GM15510 (cell line): ENCODE results near the gene ZNF611.

Experiments used
- POLR2A ChIP-seq: IDR thresholded peaks from 3 replicates; pipeline ENCODE4 v1.6.1; 2011; ENCODE audit warnings: borderline replicate concordance; ENCODE audit not compliant: insufficient read length; ENCODE audit errors: extremely low read depth

ZNF611 gene

GRCh38 chr19:52734893-52735661 lies at the start of gene ZNF611:
Gene ZNF611 (minus strand): TSS chr19:52735044. CDS start chr19:52715894, 19,150 bp downstream.
- TF ChIP-seq POLR2A = peak; percentile 85

- no peak for TF ChIP-seq POLR2A
Measured at GRCh38 chr19:52778811-52779210, 44.0 kb upstream of the ZNF611 start.

GRCh38 chr19:52749780-52750179 lies 14.9 kb upstream of the ZNF611 start:
- TF ChIP-seq POLR2A = no peak

- no peak for TF ChIP-seq POLR2A
Measured at GRCh38 chr19:52748336-52748950, 13.6 kb upstream of the ZNF611 start.

GRCh38 chr19:52743091-52743490 lies 8.2 kb upstream of the ZNF611 start:
- no peak for TF ChIP-seq POLR2A

GRCh38 chr19:52742516-52742915 lies 7.7 kb upstream of the ZNF611 start:
- TF ChIP-seq POLR2A = no peak

GRCh38 chr19:52741951-52742485 lies 7.2 kb upstream of the ZNF611 start:
- TF ChIP-seq POLR2A = no peak

GRCh38 chr19:52739576-52739975 lies 4.7 kb upstream of the ZNF611 start:
- TF ChIP-seq POLR2A = no peak

- no peak for TF ChIP-seq POLR2A
Measured at GRCh38 chr19:52735734-52736133, 890 bp upstream of the ZNF611 start.

GRCh38 chr19:52734331-52734892 lies 432 bp downstream of the ZNF611 start:
- TF ChIP-seq POLR2A = no peak

GRCh38 chr19:52725528-52725961 lies 9.3 kb downstream of the ZNF611 start:
- no peak for TF ChIP-seq POLR2A

- TF ChIP-seq POLR2A = no peak
Measured at GRCh38 chr19:52724701-52725514, 9.9 kb downstream of the ZNF611 start.

- no peak for TF ChIP-seq POLR2A
Measured at GRCh38 chr19:52722062-52723003, 12.5 kb downstream of the ZNF611 start.

GRCh38 chr19:52716522-52716921 lies 18.3 kb downstream of the ZNF611 start:
- no peak for TF ChIP-seq POLR2A
